ENCODE data around the gene TXNDC16. TPM values are rescaled to one million over a fixed set of nuclear protein-coding genes. Genes with fewer than 3 reads are reported as not detected.
"Not testable (repeated sequence)": the region's sequence is repeated elsewhere in the genome, so short reads cannot be mapped to it uniquely, and the experiment has no call there.

TXNDC16 gene
- total RNA-seq, 4 donors from 2014 or later, result 7.4 to 18.7 (median 16.0) TPM

- Histone ChIP-seq H3K27ac (no peak overlapping the region), H3K9me3 (peaks cover 0 to 14% (median 0%) of the 10 kb centered on the region in 3 donors), H3K27me3 (no peaks in the 10 kb centered on the region), H3K36me3 (peaks cover 0 to 52% of the 10 kb centered on the region in 2 donors), H3K4me1 (no peaks in the 10 kb centered on the region), H3K4me3 (no peak overlapping the region)
- 80 to 86% methylated on average over 1 of the region's 1 CpG for WGBS, 2 donors (ENCODE audit: low coverage in 1 of 2)
- TF ChIP-seq CTCF (IDR thresholded peaks at IDR 0.05), result no peak
- no peak for TF ChIP-seq EP300 (IDR thresholded peaks at IDR 0.05)
- TF ChIP-seq POLR2A (IDR thresholded peaks at IDR 0.05), result no peak
- TF ChIP-seq POLR2AphosphoS5 (IDR thresholded peaks at IDR 0.05), result no peak
- no peak for ATAC-seq
These were observed 57.9 kb downstream of the TXNDC16 start for GRCh38 chr14:52494444-52494843.

- peaks cover 4 to 28% of the 10 kb centered on the region in 2 donors for H3K36me3 ChIP-seq
- WGBS, 2 donors (ENCODE audit: low coverage in 1 of 2), result 92 to 94% methylated on average over 4 of the region's 4 CpGs
- no peak for ATAC-seq
- no peak overlapping the region for H3K4me3 ChIP-seq
- H3K27ac ChIP-seq, result no peak overlapping the region
- H3K9me3 ChIP-seq, result no peaks in the 10 kb centered on the region
- no peaks in the 10 kb centered on the region for H3K4me1 ChIP-seq
- H3K27me3 ChIP-seq, result no peaks in the 10 kb centered on the region
- TF ChIP-seq POLR2A (IDR thresholded peaks at IDR 0.05) (no peak), CTCF (IDR thresholded peaks at IDR 0.05) (no peak), EP300 (IDR thresholded peaks at IDR 0.05) (no peak), POLR2AphosphoS5 (IDR thresholded peaks at IDR 0.05) (no peak)
These were observed 66.8 kb downstream of the TXNDC16 start for GRCh38 chr14:52485350-52485960.

DNA sequence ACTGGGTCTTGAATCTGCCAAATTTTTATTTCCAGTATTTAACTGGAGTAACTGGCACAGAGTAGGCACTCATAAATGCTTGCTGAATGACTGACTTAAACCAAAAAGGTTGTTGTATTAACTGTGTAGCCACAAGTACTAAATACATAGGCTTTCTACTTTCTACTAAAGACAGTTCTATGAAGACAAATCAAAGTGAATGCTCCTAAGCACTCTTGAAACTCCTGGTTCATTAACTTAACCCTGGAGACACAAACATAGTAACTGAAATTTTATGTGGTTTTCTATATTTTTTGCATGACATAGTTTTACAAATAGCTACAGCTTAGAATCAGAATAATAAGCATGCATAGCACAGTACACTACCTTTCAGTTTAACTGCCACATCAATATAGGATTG is 70.4 kb downstream of the TXNDC16 start:
- no peaks in the 10 kb centered on the region for H3K4me1 ChIP-seq
- H3K27ac ChIP-seq, result no peak overlapping the region
- ATAC-seq, result no peak
- H3K9me3 ChIP-seq, result peaks cover 0 to 3% (median 0%) of the 10 kb centered on the region in 3 donors
- H3K4me3 ChIP-seq, result no peak overlapping the region
- TF ChIP-seq EP300 (IDR thresholded peaks at IDR 0.05) (no peak), CTCF (IDR thresholded peaks at IDR 0.05) (no peak), POLR2AphosphoS5 (IDR thresholded peaks at IDR 0.05) (no peak), POLR2A (IDR thresholded peaks at IDR 0.05) (no peak)
- H3K27me3 ChIP-seq, result no peaks in the 10 kb centered on the region
- H3K36me3 ChIP-seq, result peaks cover 0 to 20% of the 10 kb centered on the region in 2 donors

- peaks cover 0 to 10% (median 0%) of the 10 kb centered on the region in 3 donors for H3K9me3 ChIP-seq
- ATAC-seq, result no peak
- H3K27ac ChIP-seq, result no peak overlapping the region
- H3K27me3 ChIP-seq, result no peaks in the 10 kb centered on the region
- peak; percentile 8 to 32 (median 26) for TF ChIP-seq CTCF (IDR thresholded peaks at IDR 0.05)
- no peak for TF ChIP-seq POLR2A (IDR thresholded peaks at IDR 0.05)
- peaks cover 0 to 34% of the 10 kb centered on the region in 2 donors for H3K36me3 ChIP-seq
- 0 to 14% methylated on average over 1 of the region's 1 CpG for WGBS, 2 donors (ENCODE audit: low coverage in 1 of 2)
- H3K4me1 ChIP-seq, result no peaks in the 10 kb centered on the region
- H3K4me3 ChIP-seq, result no peak overlapping the region
These were observed 78.7 kb downstream of the TXNDC16 start for GRCh38 chr14:52473557-52473956.

DNA sequence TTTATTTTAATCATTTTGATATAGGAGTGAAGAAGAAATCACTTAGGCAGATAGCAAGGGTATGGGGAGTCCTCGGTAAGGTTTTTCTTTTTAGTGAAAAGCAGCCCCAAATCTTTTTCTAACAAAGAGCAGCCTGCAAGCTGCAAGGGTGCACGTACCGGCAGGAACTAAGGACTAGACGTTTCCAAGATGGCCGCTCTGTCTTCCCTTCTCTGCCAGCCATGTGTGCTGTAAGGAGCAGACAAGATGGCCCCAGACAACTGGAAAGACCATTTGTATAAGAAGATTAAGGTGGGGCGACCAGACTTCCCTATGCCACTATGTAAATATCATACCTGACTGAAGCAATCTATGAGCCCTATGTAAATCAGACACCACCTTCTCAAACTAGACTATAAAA is 79.6 kb downstream of the TXNDC16 start:
- peaks cover 0 to 36% of the 10 kb centered on the region in 2 donors for H3K36me3 ChIP-seq
- no peaks in the 10 kb centered on the region for H3K4me1 ChIP-seq
- ATAC-seq, result no peak
- WGBS, 2 donors (ENCODE audit: low coverage in 1 of 2), result 94 to 100% methylated on average over 1 to 6 of the region's 6 CpGs
- H3K27me3 ChIP-seq, result no peaks in the 10 kb centered on the region
- no peak overlapping the region for H3K4me3 ChIP-seq
- TF ChIP-seq POLR2AphosphoS5 (IDR thresholded peaks at IDR 0.05) (no peak), EP300 (IDR thresholded peaks at IDR 0.05) (no peak), CTCF (IDR thresholded peaks at IDR 0.05) (no peak), POLR2A (IDR thresholded peaks at IDR 0.05) (no peak)
- H3K9me3 ChIP-seq, result peaks cover 0 to 10% (median 0%) of the 10 kb centered on the region in 3 donors
- no peak overlapping the region for H3K27ac ChIP-seq

DNA sequence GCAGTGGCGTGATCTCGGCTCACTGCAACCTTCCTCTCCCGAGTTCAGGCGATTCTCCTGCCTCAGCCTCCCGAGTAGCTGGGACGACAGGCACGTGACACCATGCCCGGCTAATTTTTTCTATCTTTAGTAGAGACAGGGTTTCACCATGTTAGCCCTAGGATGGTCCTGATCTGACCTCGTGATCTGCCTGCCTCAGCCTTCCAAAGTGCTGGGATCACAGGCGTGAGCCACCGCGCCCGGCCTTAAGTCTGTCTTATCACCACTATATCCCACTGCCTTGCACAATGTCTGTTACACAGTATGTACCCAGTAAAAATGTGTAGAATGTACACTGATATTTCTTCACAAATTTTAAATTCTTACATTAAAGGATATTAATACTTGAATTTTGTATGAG is 80.1 kb downstream of the TXNDC16 start:
- not testable (repeated sequence) for ATAC-seq, H3K4me3 ChIP-seq, H3K4me1 ChIP-seq, H3K27me3 ChIP-seq, H3K9me3 ChIP-seq, H3K27ac ChIP-seq
- H3K36me3 ChIP-seq, result peaks cover 0 to 36% of the 10 kb centered on the region in 2 donors
- WGBS, 2 donors (ENCODE audit: low coverage in 1 of 2), result 90% methylated on average over 11 of the region's 13 CpGs; no CpG with 5 or more reads in 1 of the 2 donors
